CMK (cell line): ENCODE data around the gene UBXN6.

Experiments used
- DNase-seq: peaks from one replicate; pipeline ENCODE4 v3.0.0-alpha.2; 2010; ENCODE audit warnings: low read depth

UBXN6 gene

GRCh38 chr19:4442819-4443146 lies 14.8 kb downstream of the UBXN6 start:
- DNase-seq, result no peak

- no peak for DNase-seq
Observed at GRCh38 chr19:4441994-4442818, 15.4 kb downstream of the UBXN6 start.

GRCh38 chr19:4439243-4439642 lies 18.4 kb downstream of the UBXN6 start:
- no peak for DNase-seq

- no peak for DNase-seq
Observed at GRCh38 chr19:4437103-4437502, 20.5 kb downstream of the UBXN6 start.

- DNase-seq, result no peak
Observed at GRCh38 chr19:4436231-4436630, 21.4 kb downstream of the UBXN6 start.

- DNase-seq, result no peak
Observed at GRCh38 chr19:4434391-4434790, 23.2 kb downstream of the UBXN6 start.

- DNase-seq, result no peak
Observed at GRCh38 chr19:4432918-4433506, 24.6 kb downstream of the UBXN6 start.

- DNase-seq, result no peak
Observed at GRCh38 chr19:4431808-4432674, 25.6 kb downstream of the UBXN6 start.

- no peak for DNase-seq
Observed at GRCh38 chr19:4431296-4431695, 26.3 kb downstream of the UBXN6 start.

GRCh38 chr19:4430760-4431159 lies 26.8 kb downstream of the UBXN6 start:
- no peak for DNase-seq

GRCh38 chr19:4429771-4430171 lies 27.8 kb downstream of the UBXN6 start:
- no peak for DNase-seq

GRCh38 chr19:4429256-4429655 lies 28.3 kb downstream of the UBXN6 start:
- no peak for DNase-seq

GRCh38 chr19:4428326-4428975 lies 29.1 kb downstream of the UBXN6 start:
- DNase-seq, result no peak

GRCh38 chr19:4425537-4425936 lies 32.1 kb downstream of the UBXN6 start:
- no peak for DNase-seq

- no peak for DNase-seq
Observed at GRCh38 chr19:4423416-4424126, 34.0 kb downstream of the UBXN6 start.

GRCh38 chr19:4416268-4416667 lies 41.3 kb downstream of the UBXN6 start:
- no peak for DNase-seq

GRCh38 chr19:4415352-4415751 lies 42.2 kb downstream of the UBXN6 start:
- no peak for DNase-seq

- DNase-seq, result no peak
Observed at GRCh38 chr19:4414800-4415321, 42.7 kb downstream of the UBXN6 start.

- DNase-seq, result no peak
Observed at GRCh38 chr19:4414144-4414799, 43.3 kb downstream of the UBXN6 start.

GRCh38 chr19:4413588-4413987 lies 44.0 kb downstream of the UBXN6 start:
- DNase-seq, result no peak
